ENCODE results near the gene PLEK. TPM values are rescaled to one million over a fixed set of nuclear protein-coding genes. Genes with fewer than 3 reads are reported as not detected.

PLEK gene
- total RNA-seq, 4 donors from 2014 or later, result 1.3 to 3.0 (median 2.2) TPM

- no peak for DNase-seq (ENCODE audit: low spot score in 2 of 2)
- intact Hi-C loops (cut with DNase I; ENCODE audit: low total_unique reads), result no loop called here
- no peak overlapping the region for H3K4me3 ChIP-seq (ENCODE audit: low read depth, poor library complexity, severe bottlenecking)
- 32 to 52% methylated on average over 5 of the region's 5 CpGs for WGBS, 2 donors
- TF ChIP-seq POLR2A (IDR thresholded peaks at IDR 0.05) (no peak), CTCF (IDR thresholded peaks at IDR 0.05) (no peak)
Measured at GRCh38 chr2:68367953-68368653, 3.0 kb downstream of the PLEK start.

- DNase-seq (ENCODE audit: low spot score in 2 of 2), result no peak
- 45 to 60% methylated on average over 6 of the region's 6 CpGs for whole genome bisulfite sequencing, 2 donors
- TF ChIP-seq POLR2A (IDR thresholded peaks at IDR 0.05), result no peak
- no peak for TF ChIP-seq CTCF (IDR thresholded peaks at IDR 0.05)
Measured at GRCh38 chr2:68368654-68369336, 3.7 kb downstream of the PLEK start.

GRCh38 chr2:68369337-68369734 lies 4.3 kb downstream of the PLEK start:
- WGBS, 2 donors, result 84 to 86% methylated on average over 10 of the region's 10 CpGs
- no peak for TF ChIP-seq CTCF (IDR thresholded peaks at IDR 0.05)
- no peak for TF ChIP-seq POLR2A (IDR thresholded peaks at IDR 0.05)
- no peak overlapping the region for H3K4me3 ChIP-seq (ENCODE audit: low read depth, poor library complexity, severe bottlenecking)
- intact Hi-C loops (cut with DNase I; ENCODE audit: low total_unique reads), result no loop called here
- no peak for DNase-seq (ENCODE audit: low spot score in 2 of 2)

More at GRCh38 chr2:68368654-68369336, 3.7 kb downstream of the PLEK start:
- intact Hi-C loops (cut with DNase I; ENCODE audit: low total_unique reads), result no loop called here
- H3K4me3 ChIP-seq (ENCODE audit: low read depth, poor library complexity, severe bottlenecking), result no peak overlapping the region

GRCh38 chr2:68371138-68371537 lies 6.1 kb downstream of the PLEK start:
- intact Hi-C loops (cut with DNase I; ENCODE audit: low total_unique reads), result no loop called here
- 66 to 89% methylated on average over 1 of the region's 1 CpG for WGBS, 2 donors

GRCh38 chr2:68371581-68371980 lies 6.5 kb downstream of the PLEK start:
- DNase-seq (ENCODE audit: low spot score in 2 of 2), result no peak
- WGBS, 2 donors, result 62 to 65% methylated on average over 3 of the region's 3 CpGs
- intact Hi-C loops (cut with DNase I; ENCODE audit: low total_unique reads), result no loop called here
- no peak overlapping the region for H3K4me3 ChIP-seq (ENCODE audit: low read depth, poor library complexity, severe bottlenecking)
- TF ChIP-seq CTCF (IDR thresholded peaks at IDR 0.05) (no peak), POLR2A (IDR thresholded peaks at IDR 0.05) (no peak)

More at GRCh38 chr2:68371138-68371537, 6.1 kb downstream of the PLEK start:
- H3K4me3 ChIP-seq (ENCODE audit: low read depth, poor library complexity, severe bottlenecking), result no peak overlapping the region
- DNase-seq (ENCODE audit: low spot score in 2 of 2), result no peak
- TF ChIP-seq CTCF (IDR thresholded peaks at IDR 0.05) (no peak), POLR2A (IDR thresholded peaks at IDR 0.05) (no peak)
